GM18951 (cell line): ENCODE data around the gene NTN5.

ENCODE experiments used
- POLR2A ChIP-seq: IDR thresholded peaks from 4 replicates; pipeline ENCODE4 v1.6.1; 2011; ENCODE audit warnings: mild to moderate bottlenecking; ENCODE audit not compliant: insufficient read length, insufficient read depth; ENCODE audit errors: extremely low read depth
- in situ Hi-C: fragments of 300-500 bp; cut with MboI; formaldehyde crosslinking; loops from one replicate; pipeline ENCODE4 v1.12.0; 2022; ENCODE audit warnings: low sequenced_read_pairs, mixed read lengths, inconsistent platforms; ENCODE audit not compliant: unreplicated experiment

The NTN5 gene

DNA sequence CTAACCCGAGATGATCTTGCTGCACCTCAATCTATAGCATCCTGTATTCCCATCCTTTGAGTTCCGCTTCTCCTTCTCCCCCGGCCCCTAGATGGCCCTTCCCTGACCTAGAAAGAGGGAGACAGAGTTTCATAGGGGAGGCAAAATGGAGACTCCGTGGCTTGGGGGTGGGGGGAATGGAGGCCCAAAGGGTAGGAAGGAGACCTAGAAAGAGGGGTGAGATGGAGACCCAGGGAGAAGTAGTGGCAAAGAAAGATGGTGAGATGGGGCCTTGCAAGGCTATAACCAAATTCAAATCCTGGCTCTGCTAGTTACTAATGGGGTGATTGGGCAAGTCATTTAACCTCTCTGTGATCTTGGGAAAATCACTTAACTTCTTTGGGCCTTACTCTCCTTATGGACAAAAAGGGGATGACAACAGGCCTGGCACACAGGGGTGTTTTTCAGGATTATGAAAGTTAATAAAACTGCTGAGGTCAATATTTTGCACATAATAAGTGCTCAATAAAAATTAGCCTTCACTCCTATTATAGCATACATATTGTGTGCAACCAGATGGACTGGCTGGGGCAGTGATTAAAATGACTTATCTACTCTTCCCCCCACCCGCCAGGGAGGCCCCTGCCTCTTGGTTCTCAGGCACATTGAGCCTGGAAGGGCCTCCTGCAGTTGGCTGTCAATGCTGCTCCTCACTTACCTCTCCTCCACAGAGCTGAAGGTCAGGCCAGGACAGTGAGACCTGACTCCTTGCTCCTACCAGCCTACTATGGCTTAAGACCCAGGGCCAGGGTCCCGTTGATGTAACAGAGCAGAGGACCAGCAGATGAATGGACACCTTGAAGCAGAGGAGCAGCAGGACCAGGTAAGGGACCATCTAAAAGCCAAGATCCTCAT, 52.9 kb downstream of the NTN5 start:
- in situ Hi-C loops = no loop called here
- no peak for TF ChIP-seq POLR2A

DNA sequence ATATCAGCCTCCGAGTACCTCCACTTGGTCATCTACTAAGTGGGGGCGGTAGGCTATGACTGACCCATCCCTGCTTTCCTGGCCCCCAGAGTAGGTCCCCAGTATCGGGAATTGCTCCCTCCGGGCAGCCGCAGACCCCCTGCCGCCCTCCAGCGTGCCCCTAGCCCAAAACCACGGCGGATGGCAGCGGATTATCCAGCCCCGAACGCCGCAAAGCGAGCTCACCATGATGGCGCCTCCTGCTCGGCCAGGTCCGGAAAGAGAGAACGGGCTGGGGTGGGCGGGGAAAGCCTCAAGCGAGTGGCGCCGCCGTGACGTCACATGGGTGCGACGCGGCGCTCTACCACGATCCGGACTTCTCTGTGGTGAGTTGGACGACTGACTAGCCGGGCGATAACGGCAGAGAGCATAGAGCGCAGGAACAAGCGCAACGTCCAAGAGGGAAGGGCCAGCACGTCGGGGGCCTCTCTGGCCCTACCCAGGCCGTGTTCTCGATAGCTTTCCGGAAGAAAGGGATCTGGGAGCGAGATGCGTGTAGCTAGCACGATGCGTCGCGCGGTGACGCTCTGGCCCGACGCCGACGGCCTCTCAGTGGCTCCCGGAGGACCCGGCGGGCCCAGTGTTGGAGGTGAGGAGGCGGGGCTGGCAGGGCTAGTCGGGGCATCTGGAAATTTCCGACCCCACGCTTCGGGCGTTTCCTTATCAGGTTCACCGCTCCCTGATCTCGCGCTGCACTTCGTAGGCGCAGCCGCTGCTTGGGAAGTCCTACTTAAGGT, 53.7 kb downstream of the NTN5 start, which contains the start of the genes RPL18 and SPHK2:
Gene RPL18 (minus strand): TSS at position 263 of the 776 bp plus-strand sequence. CDS start 35 bp downstream, at position 228.
Gene SPHK2 (plus strand): TSS at position 591 of the 776 bp plus-strand sequence. CDS start 1,009 bp downstream, outside the sequence.
- in situ Hi-C loops = no loop called here
- peak; percentile 95 for TF ChIP-seq POLR2A

DNA sequence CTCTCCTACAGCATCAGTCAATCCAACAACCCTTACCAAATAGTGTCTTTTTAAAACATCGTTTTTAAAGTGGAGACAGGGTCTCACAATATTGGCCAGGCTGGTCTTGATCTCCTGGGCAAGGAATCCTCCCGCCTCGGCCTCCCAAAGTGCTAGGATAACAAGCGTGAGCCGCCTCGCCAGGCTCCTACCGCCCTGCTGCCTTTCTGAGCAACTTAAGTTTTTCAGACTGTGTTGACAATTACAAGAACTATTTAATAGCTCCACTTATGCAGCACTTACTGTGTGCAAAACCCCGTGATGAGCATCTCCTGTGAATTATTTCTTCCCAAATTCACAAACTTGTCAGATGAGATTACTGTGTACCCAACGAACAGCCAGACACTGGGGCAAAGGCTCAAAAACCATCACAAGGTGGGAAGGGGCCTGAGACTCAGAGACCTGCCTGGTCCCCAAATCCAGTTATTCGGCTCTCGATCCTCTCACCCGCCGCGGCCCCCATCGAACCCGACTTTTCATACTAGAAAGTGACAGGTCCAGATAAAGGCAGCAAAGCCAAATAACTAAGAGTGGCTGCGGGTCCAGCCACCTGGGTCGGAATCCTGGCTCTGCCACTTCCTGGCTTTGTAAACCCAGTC, 54.4 kb downstream of the NTN5 start:
- TF ChIP-seq POLR2A = no peak
- in situ Hi-C loops = no loop called here

DNA sequence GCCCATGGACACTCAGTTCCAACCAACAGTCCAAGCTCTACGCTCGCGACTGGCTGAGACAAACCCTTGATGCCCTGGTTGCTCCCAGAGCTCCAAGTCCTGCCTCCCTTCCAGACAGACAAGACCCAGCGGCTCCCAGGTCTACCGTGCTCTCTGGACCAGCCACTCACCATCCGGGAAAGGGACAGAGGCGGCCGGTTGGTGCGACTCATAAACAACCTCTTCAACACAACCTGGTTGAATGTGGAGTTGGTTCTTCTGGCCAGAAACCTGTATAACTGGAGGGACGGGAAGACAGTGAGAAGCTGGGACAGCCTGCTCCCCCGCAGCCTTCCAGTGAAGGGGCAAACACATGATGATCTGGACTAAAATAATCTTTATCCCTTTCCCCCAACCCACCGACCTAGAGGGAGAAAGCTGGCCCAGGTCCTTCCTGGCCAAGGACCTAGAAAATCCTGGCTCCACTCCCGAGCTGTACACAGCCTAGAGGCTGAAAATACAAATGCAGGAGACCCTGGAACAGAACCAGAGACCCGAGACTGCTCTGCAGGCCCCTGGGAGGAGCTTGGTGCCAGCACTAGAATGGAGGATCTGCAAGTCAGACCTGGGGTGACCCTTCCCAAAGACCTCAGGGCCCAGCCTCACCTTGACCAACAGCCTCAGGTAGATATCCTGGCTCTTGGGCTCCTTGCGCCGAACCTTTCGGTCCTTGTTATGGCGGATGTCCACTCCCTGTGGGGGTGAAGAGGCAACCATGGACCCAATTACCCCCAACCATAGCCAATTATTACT, 55.5 kb downstream of the NTN5 start:
- in situ Hi-C loops = no loop called here

DNA sequence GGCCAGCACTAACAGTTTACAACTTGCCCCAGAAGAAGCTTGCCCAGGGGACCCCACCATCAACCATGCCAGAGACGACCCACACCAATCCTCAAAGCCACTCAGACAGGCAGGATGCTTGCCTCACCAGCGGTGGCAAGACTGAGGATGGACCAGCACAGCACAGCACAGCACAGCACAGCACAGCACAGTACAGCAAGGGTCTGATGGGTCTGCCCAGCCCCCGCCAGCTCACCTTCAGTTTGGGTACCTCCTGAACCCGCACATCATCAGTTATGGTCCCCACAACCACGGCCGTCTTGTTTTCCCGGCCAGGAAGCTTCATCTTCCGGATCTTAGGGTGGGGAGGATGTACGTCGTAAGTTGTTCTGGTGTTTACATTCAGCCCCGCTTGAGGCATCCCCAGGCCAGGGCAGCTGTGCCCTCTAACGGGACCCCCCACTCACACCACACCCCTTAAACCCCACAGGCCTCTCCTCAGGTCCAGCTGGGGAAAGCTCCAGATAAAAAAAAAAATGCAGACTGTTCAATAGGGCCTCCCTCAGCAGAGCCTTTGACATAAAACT, 56.2 kb downstream of the NTN5 start:
- TF ChIP-seq POLR2A = no peak
- in situ Hi-C loops = no loop called here

More for the DNA sequence above, 55.5 kb downstream of the NTN5 start:
- no peak for TF ChIP-seq POLR2A

DNA sequence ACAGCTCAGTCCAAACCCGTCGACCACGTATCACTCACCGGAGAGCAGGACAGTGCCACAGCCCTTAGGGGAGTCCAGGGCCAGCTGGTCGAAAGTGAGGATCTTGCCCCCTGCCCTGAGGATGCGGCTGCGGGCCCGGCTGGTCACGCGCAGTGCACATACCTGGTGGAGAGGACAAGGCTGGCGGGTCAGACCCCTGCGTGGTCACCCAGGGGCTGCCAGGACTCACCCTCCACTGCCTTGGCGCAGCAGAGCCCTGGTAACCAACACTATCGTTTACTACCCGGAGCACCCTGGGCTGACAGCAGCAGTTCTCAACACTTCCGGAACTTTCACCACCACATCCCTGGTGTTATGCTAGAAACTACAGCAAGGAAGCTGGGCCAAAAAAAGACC, 56.8 kb downstream of the NTN5 start:
- in situ Hi-C loops = no loop called here
- no peak for TF ChIP-seq POLR2A

DNA sequence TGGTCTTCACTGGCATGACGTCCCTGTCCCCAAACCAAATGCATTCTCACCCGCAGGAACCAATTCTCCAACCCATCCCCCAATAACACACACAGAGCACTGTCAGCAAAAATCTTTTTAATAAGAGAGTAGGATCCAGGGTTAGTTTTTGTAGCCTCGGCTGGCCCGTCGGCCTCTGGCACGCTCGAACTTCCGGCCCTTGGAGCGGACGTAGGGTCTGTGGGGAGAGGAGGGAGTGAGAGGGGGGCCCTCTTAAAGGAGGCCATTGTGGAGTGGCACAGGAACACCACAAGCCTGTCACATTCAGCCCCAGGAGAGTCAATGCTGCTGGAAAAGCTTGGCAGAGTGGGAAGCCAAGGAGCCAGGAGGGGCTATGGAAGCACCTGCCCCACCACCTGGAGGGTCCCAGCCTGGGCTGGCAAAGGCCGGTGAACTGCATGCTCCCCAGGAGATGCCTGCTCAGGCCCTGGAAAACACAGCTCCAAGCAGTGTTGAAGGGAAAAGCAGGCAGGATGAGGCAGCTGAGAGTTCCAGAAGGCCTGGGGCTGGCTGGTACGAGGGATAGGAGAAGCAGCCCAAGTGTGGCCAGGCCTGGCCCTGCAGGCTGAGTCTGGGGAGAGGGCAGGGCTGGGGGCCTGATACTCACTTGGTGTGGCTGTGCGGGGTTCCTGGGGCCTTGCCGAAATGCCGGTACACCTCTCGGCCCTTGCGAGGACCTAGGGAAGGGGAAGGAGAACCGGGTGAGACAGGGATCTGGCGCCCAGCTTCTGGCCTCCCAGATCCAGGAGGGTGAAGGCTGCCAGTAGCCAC, 57.4 kb downstream of the NTN5 start:
- in situ Hi-C loops = no loop called here
- no peak for TF ChIP-seq POLR2A

DNA sequence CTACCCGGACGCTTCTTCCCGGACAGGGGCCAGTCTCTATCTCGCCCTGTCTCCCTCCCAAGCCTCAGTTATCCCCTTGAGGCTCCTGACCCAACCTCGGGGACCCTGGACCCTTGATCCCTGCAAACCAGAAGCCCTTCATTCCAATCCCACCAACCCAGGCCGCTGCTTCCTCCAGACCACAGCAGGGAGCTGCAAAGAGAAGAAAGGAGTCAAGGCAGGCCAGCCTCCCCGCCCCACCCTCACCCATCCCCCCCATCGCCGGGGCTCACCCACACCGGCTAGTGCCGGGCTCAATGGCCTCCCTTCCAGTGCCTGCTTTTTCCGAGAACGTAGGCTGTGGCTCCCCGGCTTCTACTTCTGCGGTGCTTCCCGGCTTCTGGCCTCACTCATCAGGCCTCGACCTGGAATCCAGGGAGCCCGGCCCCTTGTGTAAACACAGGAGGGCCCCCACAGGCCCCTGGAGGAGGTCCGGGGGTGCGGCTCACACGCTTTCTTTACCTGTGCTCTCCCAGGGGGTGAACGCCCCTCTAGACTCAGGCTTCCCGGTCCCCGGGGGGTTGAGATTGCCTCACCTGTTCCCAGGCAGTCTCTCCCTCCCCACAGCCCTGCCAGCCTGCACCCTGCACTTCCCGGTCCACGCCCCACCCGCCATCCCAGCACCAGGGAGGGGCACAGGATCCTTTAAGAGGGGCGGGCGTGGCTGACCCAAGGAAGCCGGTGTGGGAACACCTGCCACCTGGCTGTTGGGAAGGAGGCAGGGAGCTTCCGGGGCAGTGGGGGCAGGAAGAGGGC, 58.2 kb downstream of the NTN5 start, which contains the start of gene FAM83E:
Gene FAM83E (minus strand): TSS at position 641 of the 795 bp plus-strand sequence. CDS start 1,704 bp downstream, outside the sequence.
- peak; percentile 43 for TF ChIP-seq POLR2A
- in situ Hi-C loops = no loop called here

DNA sequence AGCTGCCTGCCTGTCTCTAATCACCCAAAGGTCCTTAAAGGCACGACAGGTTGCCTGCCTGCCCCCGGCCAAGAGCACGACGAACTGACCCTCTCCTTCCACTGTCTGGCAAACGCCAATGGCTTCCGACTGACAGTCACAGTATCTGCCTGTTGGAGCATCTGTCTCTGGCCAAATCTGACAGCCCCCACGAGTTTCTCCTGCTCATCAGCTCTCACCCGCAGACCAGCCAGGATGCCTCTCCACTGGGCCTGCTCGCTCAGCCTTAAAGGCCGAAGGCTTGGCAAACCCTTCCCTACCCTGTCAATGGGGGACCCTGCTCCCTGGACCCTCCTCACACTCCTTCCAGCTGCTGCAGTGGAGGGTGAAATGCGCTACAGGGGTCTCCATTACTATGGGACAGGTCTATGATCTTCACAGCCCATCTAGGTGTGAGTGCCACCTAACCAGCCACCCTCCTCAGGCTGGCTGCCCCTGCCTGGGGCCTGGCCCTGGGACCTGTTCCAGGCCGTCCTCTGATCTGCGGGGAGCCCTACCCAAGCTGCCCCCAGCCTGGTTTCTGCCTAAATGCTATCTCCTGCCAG, 58.9 kb downstream of the NTN5 start:
- no peak for TF ChIP-seq POLR2A
- in situ Hi-C loops = no loop called here
